Heart left ventricle (tissue), 16 donors: ENCODE measurements around the gene CCR2. TPM values are rescaled to one million over a fixed set of nuclear protein-coding genes. Genes with fewer than 3 reads are reported as not detected.

Source experiments
- ATAC-seq, 4 donors: fragments of 200-7000 bp; cut with Tn5 transposase; one replicate each; pipeline ENCODE4 v1.9.1; 2020 to 2022; ENCODE audit warnings: moderate library complexity in 4 of 4, mild to moderate bottlenecking in 3 of 4, moderate number of reproducible peaks in 1 of 4
- DNase-seq, 5 donors: peaks; one replicate each; pipeline ENCODE4 v3.0.0-alpha.2; 2020
- H3K27ac ChIP-seq, 12 donors: fragments of 200-600 bp; sonication (generic) in 4 of 12; one replicate each; pipeline versions ENCODE4 v1.5.0 to v1.8.0; 2016 to 2022; ENCODE audit warnings: mild to moderate bottlenecking in 2 of 12
- H3K27me3 ChIP-seq, 9 donors: fragments of 200-600 bp; sonication (generic) in 2 of 9; one replicate each; pipeline versions ENCODE4 v1.5.1 to v1.8.0; 2016 to 2022; ENCODE audit warnings: mild to moderate bottlenecking in 3 of 9
- H3K36me3 ChIP-seq, 9 donors: fragments of 200-600 bp; sonication (generic) in 2 of 9; one replicate each; pipeline versions ENCODE4 v1.5.0 to v1.8.0; 2018 to 2022; ENCODE audit warnings: mild to moderate bottlenecking in 2 of 9
- H3K4me1 ChIP-seq, 12 donors: fragments of 200-600 bp; sonication (generic) in 4 of 12; one replicate each; pipeline versions ENCODE4 v1.5.0 to v1.8.0; 2016 to 2022; ENCODE audit warnings: mild to moderate bottlenecking in 3 of 12
- H3K4me3 ChIP-seq, 12 donors: fragments of 200-600 bp; sonication (generic) in 4 of 12; one replicate each; pipeline versions ENCODE4 v1.5.0 to v1.8.0; 2017 to 2022; ENCODE audit warnings: mild to moderate bottlenecking in 9 of 12, moderate library complexity in 4 of 12
- H3K9me3 ChIP-seq, 12 donors: fragments of 200-600 bp; sonication (generic) in 4 of 12; one replicate each; pipeline versions ENCODE4 v1.5.0 to v1.8.0; 2016 to 2022; ENCODE audit warnings: mild to moderate bottlenecking in 1 of 12
- POLR2A ChIP-seq, 2 donors: fragments of 450-650 bp; IDR thresholded peaks; one replicate each; pipeline ENCODE4 v1.6.1; 2017; ENCODE audit warnings: antibody characterized with exemption in 2 of 2, mild to moderate bottlenecking in 2 of 2, moderate library complexity in 2 of 2
- WGBS, 4 donors: extraction: QIAGEN DNeasy Blood & Tissue Kit in 2 of 4; methylation state at CpG; one replicate each; pipeline versions ENCODE4 v1.1.5 to v1.1.7; 2013 to 2018; 5-methylcytosine and 5-hydroxymethylcytosine counted together
- intact Hi-C, 10 donors: fragments of 100-400 bp; cut with DNase I; formaldehyde crosslinking; loops; one replicate each; pipeline versions ENCODE4 v1.11.1 to v1.14.2; 2022
- polyA plus RNA-seq, 2 donors: library from polyadenylated mRNA; stranded (reverse); fragments of 200-250 nt; gene quantifications; one replicate each; pipeline ENCODE4 v1.2.3, GENCODE V29; 2013
- total RNA-seq, 9 donors: library from RNA; depleted of rRNA in 2 of 9; stranded (reverse); fragments of >200 nt in 2 of 9; fragmentation: NEBNext Ultra II Directional in 3 of 9; extraction: Animal tissue kit (Norgen Biotek cat#: 25700) in 3 of 9; gene quantifications; one replicate each; pipeline versions ENCODE4 v1.1.0 to v1.2.4, GENCODE V29; 2016 to 2023
- TF ChIP-seq, protein P1 (sequence below), 12 donors: fragments of 200-600 bp; sonication (generic) in 4 of 12; IDR thresholded peaks; one replicate each; pipeline versions ENCODE4 v1.5.0 to v1.8.0; 2018 to 2022; ENCODE audit warnings: antibody characterized with exemption in 12 of 12, mild to moderate bottlenecking in 5 of 12
- donor health status: ischemic (EF 13 %, LVEDD 7.1; RV severe dilation, severe dysfunction).
- donor health status: healthy with polysubstance abuse.
- donor health status: DM: no; HTN: yes; CAD: no.
- donor health status: DM: no; HTN: no; CAD: no.
- donor health status: ischemic (EF 25% LVEDD 6.9; RV normal size, moderate dysfunction).
- donor health status: ischemic (EF 25% LVEDD 5.7; RV mildly dilated, moderate dysfunction).
- donor health status: healthy.
- donor health status: DM: yes; HTN: yes; CAD: no.
- donor health status: ischemic (EF 35%, LVEDD 5.7; RV mildly dilated, moderate dysfunction).
- donor health status: nonischemic (EF 11% LVEDD 7.7; RV severe dilation, severe dysfunction).
- donor health status: DM: yes; HTN: yes; CAD: no.
- donor health status: PGD.
- donor health status: ischemic (EF 29% LVEDD 5.4; RV normal size, mild dysfunction).
- donor health status: nonischemic (EF 23%, LVEDD 6.1; RV moderate dilation, normal function).

CCR2 gene
- total and polyA plus RNA-seq, 11 donors, result 0.23 to 10.5 (median 0.93) TPM

- H3K27me3 ChIP-seq, result peaks cover 0 to 39% (median 0%) of the 10 kb centered on the region in 9 donors
- H3K27ac ChIP-seq, result no peak overlapping the region
- DNase-seq, result no peak
- H3K36me3 ChIP-seq, result no peaks in the 10 kb centered on the region
- no peak overlapping the region for H3K4me3 ChIP-seq
- H3K9me3 ChIP-seq, result no peaks in the 10 kb centered on the region
- TF ChIP-seq, protein P1, sequence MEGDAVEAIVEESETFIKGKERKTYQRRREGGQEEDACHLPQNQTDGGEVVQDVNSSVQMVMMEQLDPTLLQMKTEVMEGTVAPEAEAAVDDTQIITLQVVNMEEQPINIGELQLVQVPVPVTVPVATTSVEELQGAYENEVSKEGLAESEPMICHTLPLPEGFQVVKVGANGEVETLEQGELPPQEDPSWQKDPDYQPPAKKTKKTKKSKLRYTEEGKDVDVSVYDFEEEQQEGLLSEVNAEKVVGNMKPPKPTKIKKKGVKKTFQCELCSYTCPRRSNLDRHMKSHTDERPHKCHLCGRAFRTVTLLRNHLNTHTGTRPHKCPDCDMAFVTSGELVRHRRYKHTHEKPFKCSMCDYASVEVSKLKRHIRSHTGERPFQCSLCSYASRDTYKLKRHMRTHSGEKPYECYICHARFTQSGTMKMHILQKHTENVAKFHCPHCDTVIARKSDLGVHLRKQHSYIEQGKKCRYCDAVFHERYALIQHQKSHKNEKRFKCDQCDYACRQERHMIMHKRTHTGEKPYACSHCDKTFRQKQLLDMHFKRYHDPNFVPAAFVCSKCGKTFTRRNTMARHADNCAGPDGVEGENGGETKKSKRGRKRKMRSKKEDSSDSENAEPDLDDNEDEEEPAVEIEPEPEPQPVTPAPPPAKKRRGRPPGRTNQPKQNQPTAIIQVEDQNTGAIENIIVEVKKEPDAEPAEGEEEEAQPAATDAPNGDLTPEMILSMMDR (IDR thresholded peaks at IDR 0.05), result no peak
- TF ChIP-seq POLR2A (IDR thresholded peaks at IDR 0.05), result no peak
- WGBS, 4 donors, result 74 to 85% (median 82%) methylated on average over 5 of the region's 5 CpGs
- peak in 1 of 4 donors; percentile 24 for ATAC-seq
- H3K4me1 ChIP-seq, result peaks cover 0 to 37% (median 0%) of the 10 kb centered on the region in 12 donors
- intact Hi-C loops, result loop anchor here in 1 of 10 donors (2.0 to 10.0 kb wide), 2 partner anchors 93 to 153 kb away; no protein-coding TSS in a partner anchor
Measured at GRCh38 chr3:46367811-46368210, 13.9 kb downstream of the CCR2 start.

DNA sequence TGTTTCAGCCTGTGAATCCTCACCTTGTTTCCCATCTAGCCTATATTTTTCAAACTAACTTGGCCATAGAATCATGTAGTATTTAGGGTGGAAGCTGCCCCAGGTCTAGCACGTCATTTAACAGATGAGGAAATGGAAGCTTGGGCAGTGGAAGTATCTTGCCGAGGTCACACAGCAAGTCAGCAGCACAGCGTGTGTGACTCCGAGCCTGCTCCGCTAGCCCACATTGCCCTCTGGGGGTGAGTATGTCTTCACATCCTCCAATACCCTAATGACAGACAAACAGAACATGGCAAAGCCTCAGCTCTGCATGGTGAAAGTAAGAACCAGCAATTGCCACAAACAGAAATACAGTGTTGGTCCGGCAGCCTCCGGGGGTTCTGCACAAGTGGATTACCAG, 14.7 kb downstream of the CCR2 start:
- peaks cover 0 to 44% (median 0%) of the 10 kb centered on the region in 12 donors for H3K4me1 ChIP-seq
- 65 to 75% (median 68%) methylated on average over 3 to 7 of the region's 7 CpGs for WGBS, 4 donors
- no peaks in the 10 kb centered on the region for H3K9me3 ChIP-seq
- H3K27me3 ChIP-seq, result peaks cover 0 to 41% (median 0%) of the 10 kb centered on the region in 9 donors
- peak overlapping the region in 1 of 12 donors; percentile 78 for H3K27ac ChIP-seq
- TF ChIP-seq POLR2A (IDR thresholded peaks at IDR 0.05), result no peak
- TF ChIP-seq, protein P1 (IDR thresholded peaks at IDR 0.05), result peak in 6 of 12 donors; percentile 8 to 45 (median 24)
- intact Hi-C loops, result loop anchor here in 1 of 10 donors (2.0 to 10.0 kb wide), 2 partner anchors 94 to 154 kb away; no protein-coding TSS in a partner anchor
- no peaks in the 10 kb centered on the region for H3K36me3 ChIP-seq
- ATAC-seq (peak; percentile 53 to 87 (median 72)), DNase-seq (peak; percentile 41 to 83 (median 55))
- H3K4me3 ChIP-seq, result no peak overlapping the region

- ATAC-seq (no peak), DNase-seq (no peak)
- no peaks in the 10 kb centered on the region for H3K36me3 ChIP-seq
- peaks cover 0 to 44% (median 0%) of the 10 kb centered on the region in 12 donors for H3K4me1 ChIP-seq
- TF ChIP-seq, protein P1 (IDR thresholded peaks at IDR 0.05), result no peak
- no peak for TF ChIP-seq POLR2A (IDR thresholded peaks at IDR 0.05)
- intact Hi-C loops, result loop anchor here in 1 of 10 donors (2.0 to 10.0 kb wide), 2 partner anchors 94 to 154 kb away; no protein-coding TSS in a partner anchor
- H3K4me3 ChIP-seq, result peak overlapping the region in 1 of 12 donors; percentile 53
- peak overlapping the region in 2 of 12 donors; percentile 37 to 78 for H3K27ac ChIP-seq
- H3K27me3 ChIP-seq, result peaks cover 0 to 41% (median 0%) of the 10 kb centered on the region in 9 donors
- WGBS, 4 donors, result 91 to 95% (median 93%) methylated on average over 4 of the region's 4 CpGs
- H3K9me3 ChIP-seq, result no peaks in the 10 kb centered on the region
Measured at GRCh38 chr3:46369151-46369550, 15.2 kb downstream of the CCR2 start.

DNA sequence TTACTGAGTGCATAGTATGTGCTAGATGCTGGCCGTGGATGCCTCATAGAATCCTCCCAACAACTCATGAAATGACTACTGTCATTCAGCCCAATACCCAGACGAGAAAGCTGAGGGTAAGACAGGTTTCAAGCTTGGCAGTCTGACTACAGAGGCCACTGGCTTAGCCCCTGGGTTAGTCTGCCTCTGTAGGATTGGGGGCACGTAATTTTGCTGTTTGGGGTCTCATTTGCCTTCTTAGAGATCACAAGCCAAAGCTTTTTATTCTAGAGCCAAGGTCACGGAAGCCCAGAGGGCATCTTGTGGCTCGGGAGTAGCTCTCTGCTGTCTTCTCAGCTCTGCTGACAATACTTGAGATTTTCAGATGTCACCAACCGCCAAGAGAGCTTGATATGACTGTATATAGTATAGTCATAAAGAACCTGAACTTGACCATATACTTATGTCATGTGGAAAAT, 15.8 kb downstream of the CCR2 start:
- Histone ChIP-seq H3K27me3 (peaks cover 0 to 41% (median 0%) of the 10 kb centered on the region in 9 donors), H3K4me1 (peaks cover 0 to 46% (median 0%) of the 10 kb centered on the region in 12 donors), H3K36me3 (no peaks in the 10 kb centered on the region), H3K9me3 (no peaks in the 10 kb centered on the region), H3K4me3 (peak overlapping the region in 2 of 12 donors; percentile 4 to 53), H3K27ac (peak overlapping the region in 2 of 12 donors; percentile 37 to 78)
- 75 to 84% (median 78%) methylated on average over 6 of the region's 6 CpGs for WGBS, 4 donors
- intact Hi-C loops, result loop anchor here (2.0 to 10.0 kb wide), 11 partner anchors 55 to 605 kb away; partner anchors contain the start of gene CXCR6 (in 1 of the 10)
- ATAC-seq (no peak), DNase-seq (no peak)
- no peak for TF ChIP-seq POLR2A (IDR thresholded peaks at IDR 0.05)
- TF ChIP-seq, protein P1 (IDR thresholded peaks at IDR 0.05), result no peak
